Muscle of arm (tissue), 12 donors: ENCODE data around the gene SLC16A8. TPM values are rescaled to one million over a fixed set of nuclear protein-coding genes. Genes with fewer than 3 reads are reported as not detected.
A peak's percentile ranks its signal among the peaks of the same experiment; 100 is the strongest.

Experiments used
- DNase-seq: peaks from one replicate; pipeline ENCODE4 v3.0.0-alpha.2; 2013
- polyA plus RNA-seq, 12 donors: library from polyadenylated mRNA; unstranded; fragments of 120-200 nt; gene quantifications; one replicate each; pipeline ENCODE4 v1.2.1, GENCODE V29; 2013; ENCODE audit not compliant: insufficient read length in 12 of 12

The SLC16A8 gene
- polyA plus RNA-seq, 12 donors: 1.0 to 2.6 (median 1.8) TPM; not detected in 2

- DNase-seq: no peak
Measured at GRCh38 chr22:38073150-38074130, 10.5 kb downstream of the SLC16A8 start.

- DNase-seq: no peak
Measured at GRCh38 chr22:38072322-38073149, 11.4 kb downstream of the SLC16A8 start.

GRCh38 chr22:38071421-38072321, 12.3 kb downstream of the SLC16A8 start:
- no peak for DNase-seq

GRCh38 chr22:38070250-38070921, 13.6 kb downstream of the SLC16A8 start:
- no peak for DNase-seq

- DNase-seq: no peak
Measured at GRCh38 chr22:38069372-38070249, 14.4 kb downstream of the SLC16A8 start.

GRCh38 chr22:38068641-38069371, 15.2 kb downstream of the SLC16A8 start:
- DNase-seq: no peak

- DNase-seq: no peak
Measured at GRCh38 chr22:38067761-38068360, 16.1 kb downstream of the SLC16A8 start.

GRCh38 chr22:38067028-38067415, 17.0 kb downstream of the SLC16A8 start:
- no peak for DNase-seq

GRCh38 chr22:38066381-38067027, 17.5 kb downstream of the SLC16A8 start:
- DNase-seq: no peak

GRCh38 chr22:38065539-38065938, 18.4 kb downstream of the SLC16A8 start:
- no peak for DNase-seq

- no peak for DNase-seq
Measured at GRCh38 chr22:38062791-38063190, 21.2 kb downstream of the SLC16A8 start.

GRCh38 chr22:38056969-38057891, 26.8 kb downstream of the SLC16A8 start, which contains the start of gene PICK1:
TSS of gene PICK1 (plus strand) at chr22:38057404. CDS start at chr22:38057810, 406 bp downstream.
- DNase-seq: peak; percentile 90

- peak; percentile 77 for DNase-seq
Measured at GRCh38 chr22:38051900-38052862, 31.8 kb downstream of the SLC16A8 start.

- no peak for DNase-seq
Measured at GRCh38 chr22:38051261-38051660, 32.7 kb downstream of the SLC16A8 start.

GRCh38 chr22:38050720-38051119, 33.3 kb downstream of the SLC16A8 start:
- DNase-seq: no peak
